ENCODE data around the gene PLEKHG4B.

DNA sequence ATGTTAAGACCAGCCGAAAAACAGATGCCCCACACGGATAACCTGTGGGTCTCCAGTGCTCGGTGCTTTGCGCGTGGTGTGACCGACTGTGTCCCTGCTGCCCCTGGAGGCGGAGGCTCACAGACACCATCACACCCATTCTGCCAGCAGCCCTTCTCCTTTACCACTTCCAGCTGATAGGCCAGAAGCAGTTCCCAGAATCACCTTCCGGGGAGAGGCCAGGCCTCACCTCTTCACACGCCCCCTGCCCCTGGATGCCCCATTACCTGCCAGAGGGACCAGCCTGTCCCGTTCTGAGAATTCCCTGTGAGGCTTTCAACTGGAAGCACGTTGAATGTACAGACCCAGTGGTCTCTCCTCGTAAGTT, 77.7 kb downstream of the PLEKHG4B start:
- TF ChIP-seq, protein P1, sequence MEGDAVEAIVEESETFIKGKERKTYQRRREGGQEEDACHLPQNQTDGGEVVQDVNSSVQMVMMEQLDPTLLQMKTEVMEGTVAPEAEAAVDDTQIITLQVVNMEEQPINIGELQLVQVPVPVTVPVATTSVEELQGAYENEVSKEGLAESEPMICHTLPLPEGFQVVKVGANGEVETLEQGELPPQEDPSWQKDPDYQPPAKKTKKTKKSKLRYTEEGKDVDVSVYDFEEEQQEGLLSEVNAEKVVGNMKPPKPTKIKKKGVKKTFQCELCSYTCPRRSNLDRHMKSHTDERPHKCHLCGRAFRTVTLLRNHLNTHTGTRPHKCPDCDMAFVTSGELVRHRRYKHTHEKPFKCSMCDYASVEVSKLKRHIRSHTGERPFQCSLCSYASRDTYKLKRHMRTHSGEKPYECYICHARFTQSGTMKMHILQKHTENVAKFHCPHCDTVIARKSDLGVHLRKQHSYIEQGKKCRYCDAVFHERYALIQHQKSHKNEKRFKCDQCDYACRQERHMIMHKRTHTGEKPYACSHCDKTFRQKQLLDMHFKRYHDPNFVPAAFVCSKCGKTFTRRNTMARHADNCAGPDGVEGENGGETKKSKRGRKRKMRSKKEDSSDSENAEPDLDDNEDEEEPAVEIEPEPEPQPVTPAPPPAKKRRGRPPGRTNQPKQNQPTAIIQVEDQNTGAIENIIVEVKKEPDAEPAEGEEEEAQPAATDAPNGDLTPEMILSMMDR (conservative IDR thresholded peaks at IDR 0.05) = no peak
- TF ChIP-seq ZFX (IDR thresholded peaks at IDR 0.05) = no peak
